Activated CD4-positive, alpha-beta T cell treated with anti-CD3 and anti-CD28 coated beads for 36 hours (primary cell): ENCODE results near the gene ATE1. TPM values are rescaled to one million over a fixed set of nuclear protein-coding genes. Genes with fewer than 3 reads are reported as not detected.

Source experiments
- ATAC-seq: fragments of 200-7000 bp; cut with Tn5 transposase; one replicate; pipeline ENCODE4 v1.10.0; 2021; ENCODE audit warnings: mild to moderate bottlenecking, moderate library complexity
- CTCF ChIA-PET: fragments of 350-600 bp; sonication (Branson Sonifier 250); formaldehyde crosslinking; loops from one replicate; lab custom pipeline; 2021; ENCODE audit warnings: antibody characterized with exemption; lab: Charles Lee
- POLR2A ChIA-PET: fragments of 350-600 bp; sonication (Branson Sonifier 250); formaldehyde crosslinking; loops from one replicate; lab custom pipeline; 2021; ENCODE audit warnings: antibody characterized with exemption, inconsistent platforms; lab: Charles Lee
- DNase-seq: peaks from one replicate; pipeline ENCODE4 v3.0.0-alpha.2; 2020
- H3K27ac Mint-ChIP-seq: one replicate; pipeline ENCODE4 v1.8.0; 2021; ENCODE audit warnings: mixed read lengths
- H3K27me3 Mint-ChIP-seq: one replicate; pipeline ENCODE4 v1.8.0; 2021; ENCODE audit warnings: mixed read lengths
- H3K36me3 Mint-ChIP-seq: one replicate; pipeline ENCODE4 v1.8.0; 2021; ENCODE audit warnings: low read depth, mixed read lengths
- H3K4me1 Mint-ChIP-seq: one replicate; pipeline ENCODE4 v1.8.0; 2021; ENCODE audit warnings: mixed read lengths
- H3K4me3 Mint-ChIP-seq: one replicate; pipeline ENCODE4 v1.8.0; 2021; ENCODE audit warnings: mild to moderate bottlenecking, moderate library complexity, mixed read lengths
- H3K9me3 Mint-ChIP-seq: one replicate; pipeline ENCODE4 v1.8.0; 2021; ENCODE audit warnings: low read depth, mixed read lengths
- intact Hi-C, 2 experiments: fragments of 100-400 bp; cut with DNase I in 1 of 2; cut with micrococcal nuclease in 1 of 2; formaldehyde crosslinking; loops; one replicate each; pipeline versions ENCODE4 v1.14.2 to v1.15.1; 2022 to 2024; cut with DNase I, micrococcal nuclease
- total RNA-seq, 2 experiments: library from RNA; stranded (reverse); gene quantifications; one replicate each; pipeline ENCODE4 v1.2.3, GENCODE V29; 2021

The ATE1 gene
- total RNA-seq, 2 experiments from 2014 or later = 23.2 to 23.9 TPM

DNA sequence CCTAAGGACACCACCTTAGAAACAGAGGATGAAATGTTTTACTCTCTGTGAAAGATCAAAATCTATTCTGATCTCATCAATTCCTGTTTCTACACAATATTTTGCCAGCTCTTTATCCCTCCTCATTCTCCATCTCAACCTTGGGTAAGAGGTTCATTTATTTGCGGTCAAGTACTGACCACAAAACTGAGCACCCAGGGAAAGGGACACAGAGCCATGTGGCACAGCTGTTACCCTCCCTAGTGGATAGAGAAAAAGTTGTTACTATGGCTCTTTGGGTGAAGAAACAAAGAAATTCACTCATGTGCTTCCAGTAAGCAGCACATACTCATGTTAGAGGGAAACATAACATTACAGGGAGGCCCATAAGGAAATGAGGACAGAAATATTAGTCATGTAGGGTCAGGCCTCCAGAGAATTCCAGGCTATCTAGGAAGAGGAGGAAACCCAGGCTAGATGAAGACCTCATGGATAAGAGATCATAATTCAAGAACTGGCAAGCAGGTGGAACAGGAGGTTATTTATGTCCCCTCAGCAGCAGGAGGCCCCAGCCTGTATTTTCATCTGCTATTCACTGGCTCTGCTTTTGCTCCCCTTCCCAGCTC is 114.5 kb downstream of the ATE1 start:
- Mint-ChIP-seq H3K9me3 (no peaks in the 10 kb centered on the region), H3K4me3 (no peak overlapping the region), H3K36me3 (peaks cover 4% of the 10 kb centered on the region), H3K27me3 (no peaks in the 10 kb centered on the region), H3K27ac (no peak overlapping the region), H3K4me1 (no peaks in the 10 kb centered on the region)
- ChIA-PET POLR2A (no interaction called here), CTCF (interaction anchor here (0.6 to 1.6 kb wide), 2 partner anchors 11 to 248 kb away, joined by 3 to 6 read pairs; no protein-coding TSS in a partner anchor)
- intact Hi-C loops = no loop called here
- no peak for ATAC-seq
- DNase-seq = no peak

DNA sequence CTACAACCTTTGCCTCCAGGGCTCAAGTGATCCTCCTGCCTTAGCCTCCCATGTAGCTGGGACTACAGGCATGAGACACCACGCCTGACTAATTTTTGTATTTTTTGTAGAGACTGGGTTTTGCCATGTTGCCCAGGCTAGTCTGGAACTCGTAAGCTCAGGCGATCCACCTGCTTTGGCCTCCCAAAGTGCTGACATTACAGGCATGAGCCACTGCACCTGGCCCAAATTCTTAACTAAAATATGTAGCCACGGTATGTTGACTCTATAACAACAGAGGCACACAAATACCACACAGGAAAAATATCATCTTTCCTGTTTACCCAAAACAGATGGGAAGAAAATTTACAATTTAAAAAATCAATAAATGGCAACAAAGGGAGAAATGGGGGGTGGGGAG is 115.8 kb downstream of the ATE1 start:
- Mint-ChIP-seq H3K4me1 (no peaks in the 10 kb centered on the region), H3K36me3 (peaks cover 6% of the 10 kb centered on the region), H3K27ac (no peak overlapping the region), H3K4me3 (no peak overlapping the region), H3K27me3 (no peaks in the 10 kb centered on the region), H3K9me3 (no peaks in the 10 kb centered on the region)
- intact Hi-C loops = no loop called here
- CTCF ChIA-PET = interaction anchor here (1.6 kb wide), 1 partner anchor 12 kb away, joined by 6 read pairs; no protein-coding TSS in a partner anchor
- ATAC-seq (no peak), DNase-seq (no peak)
- POLR2A ChIA-PET = no interaction called here

DNA sequence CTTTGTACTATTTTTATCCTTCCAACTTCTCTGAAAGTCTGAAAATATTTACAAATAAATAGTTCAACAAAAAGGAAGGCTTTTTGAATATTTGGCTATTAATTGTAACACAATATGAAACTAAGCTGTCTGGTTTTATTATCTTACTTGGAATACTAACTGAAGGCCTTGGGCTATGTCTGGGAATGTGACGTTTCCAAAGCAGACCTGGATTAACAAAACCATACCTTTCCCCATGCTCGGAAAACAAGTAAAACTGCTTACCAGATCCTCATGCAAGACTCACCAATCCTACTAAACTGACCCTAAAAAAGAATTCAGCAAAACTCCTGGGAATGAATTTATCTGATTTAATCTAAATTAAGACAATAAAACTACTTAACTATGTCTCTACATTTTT is 116.4 kb downstream of the ATE1 start:
- H3K27me3 Mint-ChIP-seq = no peaks in the 10 kb centered on the region
- intact Hi-C loops = no loop called here
- no peaks in the 10 kb centered on the region for H3K4me1 Mint-ChIP-seq
- no peak for DNase-seq
- ATAC-seq = no peak
- H3K9me3 Mint-ChIP-seq = no peaks in the 10 kb centered on the region
- no peak overlapping the region for H3K27ac Mint-ChIP-seq
- ChIA-PET POLR2A (no interaction called here), CTCF (no interaction called here)
- peaks cover 6% of the 10 kb centered on the region for H3K36me3 Mint-ChIP-seq
- H3K4me3 Mint-ChIP-seq = no peak overlapping the region

DNA sequence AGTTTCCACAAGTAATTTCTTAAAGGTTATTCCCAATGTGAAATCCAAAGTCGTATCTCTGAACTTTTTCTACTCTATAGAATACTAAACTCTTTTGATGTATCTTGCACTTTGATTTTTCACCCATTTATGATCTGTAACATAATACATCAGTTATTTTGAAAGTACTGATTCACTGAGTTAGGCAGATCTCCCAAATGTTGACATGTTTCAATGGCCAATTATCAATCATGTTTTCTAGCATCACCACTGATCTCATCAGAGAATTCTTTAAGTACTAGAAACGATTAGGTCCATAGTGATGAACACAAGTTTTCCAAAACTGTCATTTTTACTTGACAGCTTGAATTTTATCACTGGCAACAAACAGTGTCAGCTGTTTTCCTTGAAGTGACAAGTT is 119.0 kb downstream of the ATE1 start:
- H3K9me3 Mint-ChIP-seq = no peaks in the 10 kb centered on the region
- DNase-seq (no peak), ATAC-seq (peak; percentile 42)
- POLR2A ChIA-PET = no interaction called here
- intact Hi-C loops = no loop called here
- H3K4me3 Mint-ChIP-seq = no peak overlapping the region
- CTCF ChIA-PET = interaction anchor here (2.6 kb wide), 1 partner anchor 15 kb away, joined by 7 read pairs; no protein-coding TSS in a partner anchor
- no peaks in the 10 kb centered on the region for H3K27me3 Mint-ChIP-seq
- H3K36me3 Mint-ChIP-seq = peaks cover 3% of the 10 kb centered on the region
- H3K4me1 Mint-ChIP-seq = no peaks in the 10 kb centered on the region
- no peak overlapping the region for H3K27ac Mint-ChIP-seq

DNA sequence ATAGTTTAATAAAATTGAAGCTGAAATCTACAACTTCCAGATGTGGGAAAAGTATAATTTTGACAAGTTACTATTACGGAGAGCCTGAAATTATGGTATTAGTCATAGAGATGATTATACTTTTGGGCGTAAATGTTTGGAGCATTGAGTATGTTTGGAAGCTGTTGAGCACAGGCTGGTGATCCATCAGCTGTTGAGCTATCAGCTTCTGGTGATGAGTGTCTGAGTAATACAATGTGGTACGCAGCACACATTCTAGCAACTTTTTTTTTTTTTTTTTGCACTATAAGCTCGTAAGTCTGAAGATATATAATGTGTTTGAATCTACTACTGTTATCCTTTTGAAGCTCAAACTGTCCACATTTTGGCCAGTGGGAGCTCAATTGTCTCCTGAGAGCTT is 123.4 kb downstream of the ATE1 start:
- ChIA-PET POLR2A (no interaction called here), CTCF (interaction anchor here (1.1 to 3.2 kb wide), 3 partner anchors 13 to 23 kb away, joined by 3 to 11 read pairs (median 6); no protein-coding TSS in a partner anchor)
- no peaks in the 10 kb centered on the region for H3K9me3 Mint-ChIP-seq
- intact Hi-C loops = no loop called here
- ATAC-seq (no peak), DNase-seq (no peak)
- H3K27me3 Mint-ChIP-seq = no peaks in the 10 kb centered on the region
- peaks cover 7% of the 10 kb centered on the region for H3K36me3 Mint-ChIP-seq
- no peak overlapping the region for H3K4me3 Mint-ChIP-seq
- H3K27ac Mint-ChIP-seq = no peak overlapping the region
- no peaks in the 10 kb centered on the region for H3K4me1 Mint-ChIP-seq

DNA sequence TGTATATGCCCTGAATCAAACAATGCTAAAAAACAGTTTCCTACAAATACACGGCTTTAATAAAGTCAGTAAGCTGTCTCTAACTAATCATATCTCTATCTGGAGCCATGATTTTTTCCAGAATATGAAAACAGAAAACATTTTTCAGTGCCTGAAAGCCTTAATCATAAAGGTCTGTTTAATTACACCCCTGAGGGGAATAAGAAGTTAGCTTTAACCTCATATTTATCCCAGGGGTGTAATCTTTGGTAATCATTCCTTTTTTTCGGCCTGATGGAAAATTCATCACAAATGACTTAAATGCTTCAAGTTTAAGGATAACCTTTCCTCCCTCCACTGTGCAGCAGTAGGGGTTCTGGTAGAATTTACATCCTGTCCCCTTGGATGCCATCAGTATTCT is 124.2 kb downstream of the ATE1 start:
- Mint-ChIP-seq H3K27ac (no peak overlapping the region), H3K4me1 (no peaks in the 10 kb centered on the region), H3K9me3 (no peaks in the 10 kb centered on the region), H3K36me3 (peaks cover 10% of the 10 kb centered on the region), H3K27me3 (no peaks in the 10 kb centered on the region), H3K4me3 (no peak overlapping the region)
- intact Hi-C loops = no loop called here
- ChIA-PET CTCF (interaction anchor here (0.8 to 3.2 kb wide), 3 partner anchors 20 to 939 kb away, joined by 3 to 11 read pairs (median 6); no protein-coding TSS in a partner anchor), POLR2A (no interaction called here)
- ATAC-seq = no peak
- no peak for DNase-seq

DNA sequence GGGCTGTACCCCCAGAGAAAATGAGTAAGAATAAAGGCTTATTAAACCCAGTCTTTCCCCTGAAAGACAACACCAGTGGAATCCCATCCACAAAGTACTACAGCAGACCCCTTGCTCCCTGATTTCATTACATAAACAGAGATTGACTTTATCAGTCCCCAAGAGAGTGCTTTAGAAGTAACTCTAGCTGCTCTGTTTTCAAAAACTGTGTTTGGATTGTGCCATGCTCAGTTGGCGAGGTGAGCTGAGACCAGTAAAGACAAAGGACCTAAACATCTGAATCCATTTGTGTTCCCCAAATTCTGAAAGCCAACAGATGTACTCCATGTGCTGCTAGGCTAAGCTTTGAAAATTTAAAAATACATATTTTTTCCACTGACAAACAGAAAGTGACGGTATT is 127.0 kb downstream of the ATE1 start:
- intact Hi-C loops = no loop called here
- Mint-ChIP-seq H3K4me3 (no peak overlapping the region), H3K36me3 (peaks cover 8% of the 10 kb centered on the region), H3K27ac (no peak overlapping the region), H3K27me3 (no peaks in the 10 kb centered on the region), H3K4me1 (no peaks in the 10 kb centered on the region), H3K9me3 (no peaks in the 10 kb centered on the region)
- ATAC-seq (no peak), DNase-seq (no peak)
- ChIA-PET POLR2A (no interaction called here), CTCF (interaction anchor here (0.8 kb wide), 1 partner anchor 25 kb away, joined by 3 read pairs; no protein-coding TSS in a partner anchor)

DNA sequence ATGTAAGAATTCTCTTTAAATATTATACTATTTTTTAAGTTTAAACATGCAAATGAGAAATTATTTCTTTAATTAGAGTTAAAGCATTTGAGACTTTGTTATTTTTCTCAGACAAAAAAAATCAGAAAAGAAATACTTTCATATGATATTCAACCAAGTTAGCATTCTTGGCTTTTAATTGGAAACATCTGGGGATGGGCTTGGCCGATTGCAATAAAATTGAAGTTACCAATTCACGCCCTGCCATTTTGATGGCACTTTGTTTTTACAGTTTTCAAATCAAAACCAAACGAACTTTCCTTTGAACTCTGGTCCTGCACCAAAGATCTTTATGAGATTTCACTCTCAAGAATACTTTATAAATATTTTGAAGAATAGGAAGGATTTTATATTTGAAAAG is 127.7 kb downstream of the ATE1 start:
- H3K9me3 Mint-ChIP-seq = no peaks in the 10 kb centered on the region
- POLR2A ChIA-PET = no interaction called here
- no peaks in the 10 kb centered on the region for H3K4me1 Mint-ChIP-seq
- H3K4me3 Mint-ChIP-seq = no peak overlapping the region
- intact Hi-C loops = no loop called here
- CTCF ChIA-PET = no interaction called here
- no peak overlapping the region for H3K27ac Mint-ChIP-seq
- peaks cover 10% of the 10 kb centered on the region for H3K36me3 Mint-ChIP-seq
- H3K27me3 Mint-ChIP-seq = no peaks in the 10 kb centered on the region
- no peak for DNase-seq
- no peak for ATAC-seq

DNA sequence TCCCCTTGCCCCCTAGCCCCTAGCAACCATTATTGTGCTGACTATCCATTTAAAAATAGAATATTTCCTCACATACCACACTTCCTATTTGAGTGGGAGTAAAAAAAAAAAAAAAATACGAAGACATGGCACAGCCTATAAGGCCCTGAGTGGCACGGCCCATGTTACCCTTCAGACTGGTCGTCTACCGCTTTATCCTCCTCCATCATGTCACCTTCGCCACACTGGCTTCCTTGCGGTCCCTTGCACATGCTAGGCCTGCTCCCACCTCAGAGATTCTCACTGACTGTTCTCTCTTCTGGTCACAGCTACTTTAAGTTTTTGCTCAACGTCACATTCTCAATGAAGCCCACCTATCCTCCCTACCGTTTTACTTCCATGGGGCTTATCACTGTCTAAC is 130.3 kb downstream of the ATE1 start:
- no peaks in the 10 kb centered on the region for H3K27me3 Mint-ChIP-seq
- H3K4me1 Mint-ChIP-seq = no peaks in the 10 kb centered on the region

DNA sequence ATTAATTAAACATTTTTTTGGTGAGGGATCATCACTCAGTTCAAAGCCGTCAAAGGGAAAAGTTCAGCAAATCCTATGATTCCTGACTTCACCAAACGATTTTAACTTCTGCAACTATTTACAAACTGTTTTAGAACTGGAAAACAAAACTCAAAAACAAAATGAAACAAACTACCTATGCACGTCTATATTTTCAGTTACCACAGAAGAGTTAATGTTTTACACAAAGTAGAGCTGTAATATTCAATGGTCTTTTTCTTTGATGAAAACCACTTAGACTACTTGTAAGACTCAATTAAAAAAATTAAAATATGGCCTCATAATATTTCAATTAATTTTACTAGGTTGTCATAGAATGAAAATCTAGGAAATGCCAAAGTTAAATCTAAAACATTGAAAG is 131.5 kb downstream of the ATE1 start:
- no peaks in the 10 kb centered on the region for H3K4me1 Mint-ChIP-seq
- no peak for DNase-seq
- POLR2A ChIA-PET = no interaction called here

More for the DNA sequence above, 130.3 kb downstream of the ATE1 start:
- DNase-seq (no peak), ATAC-seq (no peak)
- intact Hi-C loops = no loop called here
- no peaks in the 10 kb centered on the region for H3K9me3 Mint-ChIP-seq
- no peak overlapping the region for H3K4me3 Mint-ChIP-seq
- no peak overlapping the region for H3K27ac Mint-ChIP-seq
- ChIA-PET CTCF (no interaction called here), POLR2A (no interaction called here)
- peaks cover 11% of the 10 kb centered on the region for H3K36me3 Mint-ChIP-seq

DNA sequence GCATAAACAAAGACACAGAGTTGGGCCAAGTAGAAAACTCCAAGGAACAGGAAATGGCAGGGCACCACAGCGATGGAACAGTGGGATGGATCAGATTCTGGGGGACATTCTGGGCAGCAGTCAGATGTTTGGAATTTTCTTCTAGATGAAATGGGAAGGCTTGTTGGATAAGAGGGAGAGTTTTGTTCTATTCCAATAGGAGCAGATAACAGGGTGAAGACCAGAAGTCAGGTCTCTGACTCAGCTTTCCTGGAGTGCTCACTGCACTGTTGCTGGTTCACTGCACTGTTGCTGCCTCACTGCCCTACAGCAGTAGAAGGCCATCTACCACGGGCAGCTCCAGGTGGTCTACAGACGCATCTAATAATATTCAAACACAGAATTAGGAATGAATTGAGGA is 135.6 kb downstream of the ATE1 start:
- CTCF ChIA-PET = interaction anchor here (1.2 kb wide), 1 partner anchor 23 kb away, joined by 3 read pairs; no protein-coding TSS in a partner anchor
- no peak overlapping the region for H3K27ac Mint-ChIP-seq
- intact Hi-C loops = no loop called here

More for the DNA sequence above, 131.5 kb downstream of the ATE1 start:
- CTCF ChIA-PET = interaction anchor here (0.6 to 1.9 kb wide), 2 partner anchors 28 to 857 kb away, joined by 3 to 4 read pairs; no protein-coding TSS in a partner anchor
- H3K27ac Mint-ChIP-seq = no peak overlapping the region
- ATAC-seq = no peak
- intact Hi-C loops = no loop called here
- H3K4me3 Mint-ChIP-seq = no peak overlapping the region
- no peaks in the 10 kb centered on the region for H3K27me3 Mint-ChIP-seq
- no peaks in the 10 kb centered on the region for H3K9me3 Mint-ChIP-seq
- peaks cover 16% of the 10 kb centered on the region for H3K36me3 Mint-ChIP-seq

DNA sequence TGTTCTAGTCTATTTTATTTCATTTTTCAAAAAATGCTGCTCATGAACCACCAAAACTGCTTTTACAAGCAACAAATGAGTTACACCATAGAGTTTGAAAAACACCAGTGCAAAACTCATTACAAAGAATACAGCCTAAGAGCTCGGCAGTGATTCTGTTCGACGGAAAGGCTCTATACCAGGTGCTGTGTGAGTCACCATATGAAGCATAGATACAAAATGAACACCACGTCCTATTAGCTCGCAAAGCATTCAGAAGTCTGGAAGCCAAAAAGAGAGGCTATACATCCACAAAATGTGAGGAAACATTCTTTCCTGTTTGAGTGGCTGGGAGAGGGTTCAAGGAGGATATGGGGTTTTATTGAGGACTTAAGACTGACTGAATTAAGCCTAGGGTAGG is 136.1 kb downstream of the ATE1 start:
- Mint-ChIP-seq H3K9me3 (no peaks in the 10 kb centered on the region), H3K36me3 (peaks cover 27% of the 10 kb centered on the region), H3K4me3 (no peak overlapping the region), H3K27me3 (no peaks in the 10 kb centered on the region), H3K27ac (no peak overlapping the region), H3K4me1 (no peaks in the 10 kb centered on the region)
- DNase-seq = no peak
- intact Hi-C loops = no loop called here
- ChIA-PET POLR2A (no interaction called here), CTCF (interaction anchor here (1.2 kb wide), 1 partner anchor 23 kb away, joined by 3 read pairs; no protein-coding TSS in a partner anchor)
- no peak for ATAC-seq

More for the DNA sequence above, 135.6 kb downstream of the ATE1 start:
- no peak for DNase-seq
- POLR2A ChIA-PET = no interaction called here
- no peak for ATAC-seq
- H3K36me3 Mint-ChIP-seq = peaks cover 27% of the 10 kb centered on the region
- no peaks in the 10 kb centered on the region for H3K4me1 Mint-ChIP-seq
- H3K4me3 Mint-ChIP-seq = no peak overlapping the region
- no peaks in the 10 kb centered on the region for H3K9me3 Mint-ChIP-seq
- no peaks in the 10 kb centered on the region for H3K27me3 Mint-ChIP-seq
